ENCODE results near the gene HIVEP3. TPM values are rescaled to one million over a fixed set of nuclear protein-coding genes. Genes with fewer than 3 reads are reported as not detected.

Gene HIVEP3
- total RNA-seq, 1 experiment from 2014 or later: 0.55 TPM

DNA sequence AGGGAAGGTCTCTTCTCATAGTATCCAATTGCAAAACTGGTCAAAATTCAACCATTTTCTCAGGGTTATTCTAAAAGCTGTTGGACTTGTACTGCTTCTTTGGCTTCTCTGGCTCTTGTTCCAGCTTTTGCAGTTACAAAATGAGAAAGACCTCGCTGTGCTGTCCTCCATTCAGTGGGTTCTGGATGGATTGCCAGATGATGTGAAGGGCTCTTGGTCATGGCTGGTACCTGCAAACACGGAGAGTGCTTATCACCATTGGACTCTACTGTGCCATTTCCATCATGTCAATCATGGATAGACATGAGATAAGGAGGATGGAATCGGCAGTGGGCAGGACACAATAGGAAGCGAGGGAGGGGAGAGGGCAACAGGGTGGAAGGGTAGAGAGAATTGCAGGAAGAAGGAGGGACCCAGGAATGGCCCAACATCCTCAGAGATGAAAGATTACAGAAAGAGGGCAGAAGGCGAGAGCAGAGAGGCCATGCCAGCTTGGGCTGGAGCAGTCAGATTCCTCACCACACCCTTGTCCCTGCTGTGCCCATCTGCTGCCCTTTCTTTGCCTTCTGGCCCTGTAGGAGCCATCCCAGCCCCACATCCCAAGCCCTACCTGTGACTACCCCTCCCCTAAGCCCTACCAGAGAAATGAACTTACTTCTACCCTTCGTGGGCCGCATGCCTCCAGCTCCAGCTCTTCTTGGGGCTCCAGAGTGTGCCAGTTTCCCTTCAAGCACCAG lies 70.3 kb downstream of the HIVEP3 start (continued):
- TF ChIP-seq, protein P1, sequence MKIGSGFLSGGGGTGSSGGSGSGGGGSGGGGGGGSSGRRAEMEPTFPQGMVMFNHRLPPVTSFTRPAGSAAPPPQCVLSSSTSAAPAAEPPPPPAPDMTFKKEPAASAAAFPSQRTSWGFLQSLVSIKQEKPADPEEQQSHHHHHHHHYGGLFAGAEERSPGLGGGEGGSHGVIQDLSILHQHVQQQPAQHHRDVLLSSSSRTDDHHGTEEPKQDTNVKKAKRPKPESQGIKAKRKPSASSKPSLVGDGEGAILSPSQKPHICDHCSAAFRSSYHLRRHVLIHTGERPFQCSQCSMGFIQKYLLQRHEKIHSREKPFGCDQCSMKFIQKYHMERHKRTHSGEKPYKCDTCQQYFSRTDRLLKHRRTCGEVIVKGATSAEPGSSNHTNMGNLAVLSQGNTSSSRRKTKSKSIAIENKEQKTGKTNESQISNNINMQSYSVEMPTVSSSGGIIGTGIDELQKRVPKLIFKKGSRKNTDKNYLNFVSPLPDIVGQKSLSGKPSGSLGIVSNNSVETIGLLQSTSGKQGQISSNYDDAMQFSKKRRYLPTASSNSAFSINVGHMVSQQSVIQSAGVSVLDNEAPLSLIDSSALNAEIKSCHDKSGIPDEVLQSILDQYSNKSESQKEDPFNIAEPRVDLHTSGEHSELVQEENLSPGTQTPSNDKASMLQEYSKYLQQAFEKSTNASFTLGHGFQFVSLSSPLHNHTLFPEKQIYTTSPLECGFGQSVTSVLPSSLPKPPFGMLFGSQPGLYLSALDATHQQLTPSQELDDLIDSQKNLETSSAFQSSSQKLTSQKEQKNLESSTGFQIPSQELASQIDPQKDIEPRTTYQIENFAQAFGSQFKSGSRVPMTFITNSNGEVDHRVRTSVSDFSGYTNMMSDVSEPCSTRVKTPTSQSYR (CRISPR knock-in tag; IDR thresholded peaks at IDR 0.05): no peak
- no peak for TF ChIP-seq ZNF416 (CRISPR knock-in tag; IDR thresholded peaks at IDR 0.05)
- TF ChIP-seq, protein P2, sequence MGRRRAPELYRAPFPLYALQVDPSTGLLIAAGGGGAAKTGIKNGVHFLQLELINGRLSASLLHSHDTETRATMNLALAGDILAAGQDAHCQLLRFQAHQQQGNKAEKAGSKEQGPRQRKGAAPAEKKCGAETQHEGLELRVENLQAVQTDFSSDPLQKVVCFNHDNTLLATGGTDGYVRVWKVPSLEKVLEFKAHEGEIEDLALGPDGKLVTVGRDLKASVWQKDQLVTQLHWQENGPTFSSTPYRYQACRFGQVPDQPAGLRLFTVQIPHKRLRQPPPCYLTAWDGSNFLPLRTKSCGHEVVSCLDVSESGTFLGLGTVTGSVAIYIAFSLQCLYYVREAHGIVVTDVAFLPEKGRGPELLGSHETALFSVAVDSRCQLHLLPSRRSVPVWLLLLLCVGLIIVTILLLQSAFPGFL (CRISPR knock-in tag; IDR thresholded peaks at IDR 0.05; ENCODE audit: borderline replicate concordance): no peak
- TF ChIP-seq ZNF263 (CRISPR knock-in tag; IDR thresholded peaks at IDR 0.05; ENCODE audit: low read depth): no peak

DNA sequence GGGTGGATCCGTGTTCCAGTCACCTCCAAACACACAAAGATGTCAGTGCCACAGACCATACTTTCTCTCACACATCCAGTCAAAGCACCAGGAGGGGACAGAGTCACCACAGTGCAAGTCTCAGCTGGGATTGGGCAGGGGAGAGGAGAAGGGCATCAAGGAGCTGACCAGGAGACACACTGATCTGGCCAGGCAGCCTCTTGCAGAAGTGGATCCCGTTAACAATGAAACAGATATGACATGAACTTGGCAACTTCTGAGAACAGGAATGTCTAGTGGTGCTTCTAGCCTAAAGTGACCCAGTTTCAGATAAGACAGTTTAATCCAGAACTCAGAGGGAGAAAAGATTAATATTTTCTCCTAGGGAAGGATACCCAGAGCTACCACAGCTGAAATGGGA lies 71.0 kb downstream of the HIVEP3 start:
- Mint-ChIP-seq H3K4me3 (no peak overlapping the region), H3K9me3 (no peaks in the 10 kb centered on the region), H3K36me3 (no peaks in the 10 kb centered on the region), H3K27ac (no peak overlapping the region), H3K4me1 (peaks cover 23% of the 10 kb centered on the region), H3K27me3 (ENCODE audit: low read depth) (peaks cover 3% of the 10 kb centered on the region; the same call in 1 of the 2 replicates)
- ChIA-PET POLR2A (no interaction called here), CTCF (no interaction called here)
- ATAC-seq (no peak), DNase-seq (ENCODE audit: low spot score) (no peak)
- TF ChIP-seq SOX15 (CRISPR knock-in tag; IDR thresholded peaks at IDR 0.05): no peak
- TF ChIP-seq, protein P3, sequence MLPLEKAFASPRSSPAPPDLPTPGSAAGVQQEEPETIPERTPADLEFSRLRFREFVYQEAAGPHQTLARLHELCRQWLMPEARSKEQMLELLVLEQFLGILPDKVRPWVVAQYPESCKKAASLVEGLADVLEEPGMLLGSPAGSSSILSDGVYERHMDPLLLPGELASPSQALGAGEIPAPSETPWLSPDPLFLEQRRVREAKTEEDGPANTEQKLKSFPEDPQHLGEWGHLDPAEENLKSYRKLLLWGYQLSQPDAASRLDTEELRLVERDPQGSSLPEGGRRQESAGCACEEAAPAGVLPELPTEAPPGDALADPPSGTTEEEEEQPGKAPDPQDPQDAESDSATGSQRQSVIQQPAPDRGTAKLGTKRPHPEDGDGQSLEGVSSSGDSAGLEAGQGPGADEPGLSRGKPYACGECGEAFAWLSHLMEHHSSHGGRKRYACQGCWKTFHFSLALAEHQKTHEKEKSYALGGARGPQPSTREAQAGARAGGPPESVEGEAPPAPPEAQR (CRISPR knock-in tag; IDR thresholded peaks at IDR 0.05): no peak
- no peak for TF ChIP-seq GABPB1 (CRISPR knock-in tag; IDR thresholded peaks at IDR 0.05)
- TF ChIP-seq, protein P4, sequence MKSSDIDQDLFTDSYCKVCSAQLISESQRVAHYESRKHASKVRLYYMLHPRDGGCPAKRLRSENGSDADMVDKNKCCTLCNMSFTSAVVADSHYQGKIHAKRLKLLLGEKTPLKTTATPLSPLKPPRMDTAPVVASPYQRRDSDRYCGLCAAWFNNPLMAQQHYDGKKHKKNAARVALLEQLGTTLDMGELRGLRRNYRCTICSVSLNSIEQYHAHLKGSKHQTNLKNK (CRISPR knock-in tag; IDR thresholded peaks at IDR 0.05): no peak
- TF ChIP-seq, protein P5, sequence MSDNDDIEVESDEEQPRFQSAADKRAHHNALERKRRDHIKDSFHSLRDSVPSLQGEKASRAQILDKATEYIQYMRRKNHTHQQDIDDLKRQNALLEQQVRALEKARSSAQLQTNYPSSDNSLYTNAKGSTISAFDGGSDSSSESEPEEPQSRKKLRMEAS (CRISPR knock-in tag; IDR thresholded peaks at IDR 0.05): no peak
- TF ChIP-seq, protein P6, sequence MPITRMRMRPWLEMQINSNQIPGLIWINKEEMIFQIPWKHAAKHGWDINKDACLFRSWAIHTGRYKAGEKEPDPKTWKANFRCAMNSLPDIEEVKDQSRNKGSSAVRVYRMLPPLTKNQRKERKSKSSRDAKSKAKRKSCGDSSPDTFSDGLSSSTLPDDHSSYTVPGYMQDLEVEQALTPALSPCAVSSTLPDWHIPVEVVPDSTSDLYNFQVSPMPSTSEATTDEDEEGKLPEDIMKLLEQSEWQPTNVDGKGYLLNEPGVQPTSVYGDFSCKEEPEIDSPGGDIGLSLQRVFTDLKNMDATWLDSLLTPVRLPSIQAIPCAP (CRISPR knock-in tag; IDR thresholded peaks at IDR 0.05): no peak
- no peak for TF ChIP-seq PRRX2 (CRISPR knock-in tag; IDR thresholded peaks at IDR 0.05)
- TF ChIP-seq ZBTB21 (CRISPR knock-in tag; IDR thresholded peaks at IDR 0.05; ENCODE audit: borderline replicate concordance): no peak

DNA sequence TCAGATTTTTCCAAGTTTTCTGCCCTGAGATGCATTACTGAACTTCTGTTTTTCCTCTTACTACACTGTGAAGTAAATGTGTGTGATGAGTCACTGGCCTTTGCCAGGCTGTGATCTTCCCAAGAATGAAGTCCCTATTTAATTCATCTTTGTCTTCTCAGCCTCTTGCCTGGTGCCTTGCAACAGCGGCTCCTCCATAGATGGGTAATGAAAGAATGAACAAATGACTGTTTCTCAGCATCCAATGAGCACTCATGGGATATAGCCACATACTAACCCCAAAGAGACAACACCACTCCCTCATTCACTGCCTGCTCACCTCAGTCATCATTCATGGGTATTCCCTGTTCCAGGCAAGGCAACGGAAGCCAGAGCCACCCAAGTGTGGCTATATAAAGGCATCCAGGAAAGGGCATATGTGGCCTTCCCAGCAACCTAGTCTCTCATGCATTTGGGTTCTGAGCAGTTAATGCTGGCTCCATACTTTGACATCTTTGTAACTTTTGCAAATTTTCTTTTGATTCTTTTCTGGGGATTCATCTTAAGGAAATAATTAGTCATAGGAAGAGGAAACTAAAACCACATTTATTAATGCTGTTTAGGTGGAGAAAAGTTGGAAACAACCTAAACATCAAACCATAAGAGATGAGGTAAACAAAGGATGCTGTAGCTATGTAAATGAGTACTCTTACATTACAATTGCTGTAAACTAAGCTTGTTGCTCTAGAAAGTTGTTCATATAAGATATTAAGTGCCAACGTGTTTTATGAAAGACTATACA lies 71.9 kb downstream of the HIVEP3 start:
- Mint-ChIP-seq H3K4me3 (no peak overlapping the region), H3K9me3 (no peaks in the 10 kb centered on the region), H3K27me3 (ENCODE audit: low read depth) (peaks cover 3% of the 10 kb centered on the region; the same call in 1 of the 2 replicates), H3K36me3 (no peaks in the 10 kb centered on the region), H3K4me1 (peaks cover 28% of the 10 kb centered on the region), H3K27ac (no peak overlapping the region)
- DNase-seq (ENCODE audit: low spot score) (no peak), ATAC-seq (no peak)
- ChIA-PET POLR2A (no interaction called here), CTCF (no interaction called here)
- no peak for TF ChIP-seq SOX15 (CRISPR knock-in tag; IDR thresholded peaks at IDR 0.05)
- TF ChIP-seq, protein P7, sequence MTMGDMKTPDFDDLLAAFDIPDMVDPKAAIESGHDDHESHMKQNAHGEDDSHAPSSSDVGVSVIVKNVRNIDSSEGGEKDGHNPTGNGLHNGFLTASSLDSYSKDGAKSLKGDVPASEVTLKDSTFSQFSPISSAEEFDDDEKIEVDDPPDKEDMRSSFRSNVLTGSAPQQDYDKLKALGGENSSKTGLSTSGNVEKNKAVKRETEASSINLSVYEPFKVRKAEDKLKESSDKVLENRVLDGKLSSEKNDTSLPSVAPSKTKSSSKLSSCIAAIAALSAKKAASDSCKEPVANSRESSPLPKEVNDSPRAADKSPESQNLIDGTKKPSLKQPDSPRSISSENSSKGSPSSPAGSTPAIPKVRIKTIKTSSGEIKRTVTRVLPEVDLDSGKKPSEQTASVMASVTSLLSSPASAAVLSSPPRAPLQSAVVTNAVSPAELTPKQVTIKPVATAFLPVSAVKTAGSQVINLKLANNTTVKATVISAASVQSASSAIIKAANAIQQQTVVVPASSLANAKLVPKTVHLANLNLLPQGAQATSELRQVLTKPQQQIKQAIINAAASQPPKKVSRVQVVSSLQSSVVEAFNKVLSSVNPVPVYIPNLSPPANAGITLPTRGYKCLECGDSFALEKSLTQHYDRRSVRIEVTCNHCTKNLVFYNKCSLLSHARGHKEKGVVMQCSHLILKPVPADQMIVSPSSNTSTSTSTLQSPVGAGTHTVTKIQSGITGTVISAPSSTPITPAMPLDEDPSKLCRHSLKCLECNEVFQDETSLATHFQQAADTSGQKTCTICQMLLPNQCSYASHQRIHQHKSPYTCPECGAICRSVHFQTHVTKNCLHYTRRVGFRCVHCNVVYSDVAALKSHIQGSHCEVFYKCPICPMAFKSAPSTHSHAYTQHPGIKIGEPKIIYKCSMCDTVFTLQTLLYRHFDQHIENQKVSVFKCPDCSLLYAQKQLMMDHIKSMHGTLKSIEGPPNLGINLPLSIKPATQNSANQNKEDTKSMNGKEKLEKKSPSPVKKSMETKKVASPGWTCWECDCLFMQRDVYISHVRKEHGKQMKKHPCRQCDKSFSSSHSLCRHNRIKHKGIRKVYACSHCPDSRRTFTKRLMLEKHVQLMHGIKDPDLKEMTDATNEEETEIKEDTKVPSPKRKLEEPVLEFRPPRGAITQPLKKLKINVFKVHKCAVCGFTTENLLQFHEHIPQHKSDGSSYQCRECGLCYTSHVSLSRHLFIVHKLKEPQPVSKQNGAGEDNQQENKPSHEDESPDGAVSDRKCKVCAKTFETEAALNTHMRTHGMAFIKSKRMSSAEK (CRISPR knock-in tag; IDR thresholded peaks at IDR 0.05; ENCODE audit: borderline replicate concordance): no peak
- TF ChIP-seq ETV6 (CRISPR knock-in tag; IDR thresholded peaks at IDR 0.05): no peak
- TF ChIP-seq, protein P6 (CRISPR knock-in tag; IDR thresholded peaks at IDR 0.05): no peak
- no peak for TF ChIP-seq NR1H2 (CRISPR knock-in tag; IDR thresholded peaks at IDR 0.05)
- TF ChIP-seq TEAD4 (CRISPR knock-in tag; IDR thresholded peaks at IDR 0.05): no peak
- TF ChIP-seq RELA (CRISPR knock-in tag; IDR thresholded peaks at IDR 0.05; ENCODE audit: borderline replicate concordance): no peak

Data from WTC11 (cell line).